NCI-H146 (cell line): ENCODE results near the gene LSP1.

Experiments used
- DNase-seq: peaks from one replicate; lab custom pipeline; 2025; lab: John Stamatoyannopoulos, UW

Gene LSP1

DNA sequence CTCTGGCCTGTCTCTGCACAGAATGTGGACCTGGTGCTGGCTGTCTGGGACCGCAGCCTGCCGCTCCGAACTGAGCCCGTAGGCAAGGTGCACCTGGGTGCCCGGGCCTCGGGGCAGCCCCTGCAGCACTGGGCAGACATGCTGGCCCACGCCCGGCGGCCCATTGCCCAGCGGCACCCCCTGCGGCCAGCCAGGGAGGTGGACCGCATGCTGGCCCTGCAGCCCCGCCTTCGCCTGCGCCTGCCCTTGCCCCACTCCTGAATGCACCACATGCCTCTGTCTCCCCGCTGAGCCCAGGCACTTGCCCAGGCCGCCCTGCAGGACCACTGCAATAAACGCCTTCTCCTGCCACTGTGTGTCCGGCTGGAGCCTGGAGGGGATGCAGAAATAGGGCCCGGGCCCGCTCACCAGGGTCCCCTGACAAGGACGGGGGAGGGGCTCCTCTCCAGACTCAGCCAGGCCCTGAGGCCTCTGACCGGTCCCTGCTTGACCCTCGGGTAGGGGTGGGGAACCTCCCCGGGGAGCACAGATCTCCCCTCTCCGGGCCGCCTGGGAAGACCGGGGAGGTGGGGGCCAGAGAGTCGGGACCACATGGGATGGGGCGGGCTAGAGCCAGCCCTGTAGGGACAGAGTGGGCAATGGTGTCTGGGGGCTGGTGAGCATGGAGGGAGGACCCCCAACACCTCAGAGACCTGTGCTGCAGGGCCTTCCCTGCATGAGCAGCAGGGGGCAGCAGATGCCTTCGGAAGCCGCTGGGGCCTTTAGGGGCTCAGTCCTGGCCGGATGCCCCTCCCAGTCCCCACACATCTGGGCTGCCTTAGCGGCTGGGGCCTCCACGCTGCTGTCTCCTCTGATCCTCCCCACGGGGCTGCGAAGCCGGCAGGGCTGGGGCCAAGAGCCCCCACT is 15.5 kb upstream of the LSP1 start:
- DNase-seq: no peak

DNA sequence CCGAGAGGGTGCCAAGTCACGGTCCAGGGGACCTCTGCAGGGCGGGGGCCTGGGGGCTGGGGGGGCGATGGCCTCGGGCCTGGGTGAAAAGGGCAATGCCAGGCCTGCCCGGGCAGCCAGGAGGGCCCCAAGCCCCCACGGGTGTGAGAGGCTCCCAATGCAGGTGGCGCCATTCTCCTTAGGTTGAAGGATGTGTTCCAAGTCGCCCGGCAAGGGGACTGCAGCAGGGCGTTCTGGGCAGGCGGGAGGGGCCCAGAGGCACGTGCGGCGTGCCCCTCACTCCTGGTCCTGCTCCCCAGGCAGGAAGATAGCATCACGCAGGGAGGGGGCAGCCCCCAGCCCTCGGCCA is 14.8 kb upstream of the LSP1 start:
- DNase-seq: no peak

DNA sequence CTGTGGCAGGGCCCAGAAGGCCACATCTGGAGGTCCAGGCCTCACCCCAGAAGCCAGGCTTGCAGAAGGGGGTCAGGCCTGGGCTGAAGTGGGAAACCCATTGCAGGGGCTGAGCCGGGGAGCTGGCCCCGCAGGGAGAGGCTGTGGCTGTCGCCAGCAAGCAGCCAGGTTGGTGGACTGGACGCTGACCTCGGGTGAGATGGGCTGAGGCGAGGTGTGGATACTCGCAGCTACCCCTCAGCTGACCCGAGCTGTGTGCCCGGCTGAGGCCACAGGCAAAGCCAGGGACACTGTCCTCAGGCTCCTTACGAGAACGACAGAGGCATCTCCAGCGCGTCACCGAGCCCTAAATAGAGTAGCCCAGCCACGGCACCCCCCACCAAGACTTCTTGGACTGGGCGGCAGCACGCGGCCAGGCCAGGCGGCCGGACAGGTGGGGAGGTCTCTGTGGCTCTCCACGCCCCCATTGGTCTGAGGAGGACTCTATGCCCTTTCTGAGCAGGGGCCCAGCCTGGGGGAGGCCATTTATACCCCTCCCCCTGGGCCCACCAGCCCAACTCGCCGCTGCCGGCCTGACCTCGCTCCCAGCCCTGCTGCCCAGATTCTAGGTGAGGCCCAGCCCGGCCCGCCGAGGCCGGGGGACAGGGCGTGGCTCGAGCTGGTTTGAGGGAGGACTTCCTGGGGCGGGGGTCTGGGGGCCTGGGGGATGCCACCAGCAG is 14.3 kb upstream of the LSP1 start, which contains the start of gene TNNI2:
TNNI2 (plus strand) TSS at position 556 of the 719 bp plus-strand sequence. CDS start 716 bp downstream, outside the sequence.
- no peak for DNase-seq

DNA sequence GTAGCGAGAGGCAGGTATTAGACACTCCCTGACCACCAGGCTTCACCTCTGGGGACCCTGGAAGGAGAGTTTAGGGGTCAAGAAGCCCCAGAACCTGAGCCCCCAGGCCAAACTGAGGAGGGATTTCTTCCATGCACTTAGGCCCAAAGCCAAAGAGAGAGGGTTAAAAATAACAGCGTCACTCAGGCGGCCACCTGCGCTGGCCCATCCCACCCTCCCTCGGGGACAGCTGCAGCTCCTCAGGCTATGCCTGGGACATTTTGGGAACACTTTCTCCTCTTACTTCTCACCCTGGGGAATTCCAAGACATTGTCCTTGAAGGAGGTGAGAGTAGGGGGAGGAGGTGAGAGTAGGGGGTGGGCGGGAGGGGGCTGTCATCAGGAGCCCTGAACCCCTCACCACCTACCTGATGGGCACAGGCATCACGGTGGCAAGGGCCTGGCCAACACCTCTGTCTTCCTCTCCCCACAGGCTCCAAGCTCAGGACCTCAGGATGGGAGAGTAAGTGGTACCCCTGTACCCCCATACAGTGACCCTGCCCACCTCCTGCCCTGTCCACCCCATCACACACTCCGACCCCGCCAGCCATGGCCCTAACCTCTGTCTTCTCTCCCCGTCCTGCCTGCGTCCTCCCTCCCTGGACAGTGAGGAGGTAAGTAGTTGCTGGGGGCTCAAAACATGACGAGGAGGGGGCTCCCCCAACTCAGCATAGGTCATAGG is 13.5 kb upstream of the LSP1 start:
- no peak for DNase-seq

DNA sequence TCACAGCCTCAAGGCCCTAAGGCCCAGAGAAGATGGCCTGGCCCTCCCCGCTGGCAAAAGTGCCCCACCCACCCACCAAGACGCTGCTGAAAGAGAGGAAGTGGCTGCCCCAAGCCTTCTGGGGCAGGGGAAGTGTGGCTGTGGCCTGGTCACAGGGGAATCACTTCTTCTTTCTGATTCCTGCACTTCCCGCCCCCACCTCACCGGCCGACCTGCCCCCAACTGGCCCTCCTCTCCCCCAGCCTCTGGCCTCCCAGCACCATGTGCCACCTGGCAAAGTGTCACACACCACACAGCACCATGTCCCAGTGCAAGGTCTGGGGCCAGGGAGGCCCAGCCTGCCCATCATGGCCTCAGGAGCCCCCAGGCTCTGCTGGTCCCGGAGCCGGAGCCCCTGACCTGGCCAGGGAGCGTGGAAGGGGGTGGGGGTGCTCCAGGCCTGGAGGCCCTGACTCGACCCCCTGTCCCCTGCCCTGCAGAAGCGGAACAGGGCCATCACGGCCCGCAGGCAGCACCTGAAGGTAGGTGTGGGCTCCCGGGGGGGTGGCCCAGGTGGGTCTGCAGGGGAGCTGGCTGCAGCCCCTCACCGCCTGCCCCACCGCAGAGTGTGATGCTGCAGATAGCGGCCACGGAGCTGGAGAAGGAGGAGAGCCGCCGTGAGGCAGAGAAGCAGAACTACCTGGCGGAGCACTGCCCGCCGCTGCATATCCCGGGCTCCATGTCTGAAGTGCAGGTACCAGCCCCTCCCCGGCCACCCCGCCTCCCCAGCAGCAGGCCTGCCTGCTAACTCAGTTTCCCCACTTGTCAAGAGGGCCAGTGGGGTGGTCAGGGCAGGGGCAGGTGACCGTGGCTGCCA is 12.7 kb upstream of the LSP1 start:
- DNase-seq: no peak

DNA sequence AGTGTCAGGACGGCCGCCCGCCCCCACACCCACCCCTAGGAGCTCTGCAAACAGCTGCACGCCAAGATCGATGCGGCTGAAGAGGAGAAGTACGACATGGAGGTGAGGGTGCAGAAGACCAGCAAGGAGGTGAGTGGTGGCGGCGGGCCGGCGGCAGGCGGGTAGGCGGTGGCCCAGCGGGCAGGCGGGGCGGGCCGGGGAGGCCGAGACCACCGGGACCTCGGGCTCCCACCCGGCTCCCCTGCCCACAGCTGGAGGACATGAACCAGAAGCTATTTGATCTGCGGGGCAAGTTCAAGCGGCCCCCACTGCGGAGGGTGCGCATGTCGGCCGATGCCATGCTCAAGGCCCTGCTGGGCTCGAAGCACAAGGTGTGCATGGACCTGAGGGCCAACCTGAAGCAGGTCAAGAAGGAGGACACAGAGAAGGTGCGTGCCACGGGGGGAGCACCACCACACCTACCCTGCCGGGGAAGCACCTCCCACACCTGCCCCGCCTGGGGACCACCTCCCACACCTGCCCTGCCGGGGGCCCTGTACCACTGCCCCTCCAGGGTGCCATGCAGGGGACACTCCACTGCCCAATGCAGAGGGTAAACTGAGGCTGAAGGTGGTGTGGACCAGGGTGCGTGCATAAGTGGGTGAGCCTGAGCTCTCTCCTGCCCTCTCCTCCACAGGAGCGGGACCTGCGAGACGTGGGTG is 12.0 kb upstream of the LSP1 start:
- DNase-seq: no peak

DNA sequence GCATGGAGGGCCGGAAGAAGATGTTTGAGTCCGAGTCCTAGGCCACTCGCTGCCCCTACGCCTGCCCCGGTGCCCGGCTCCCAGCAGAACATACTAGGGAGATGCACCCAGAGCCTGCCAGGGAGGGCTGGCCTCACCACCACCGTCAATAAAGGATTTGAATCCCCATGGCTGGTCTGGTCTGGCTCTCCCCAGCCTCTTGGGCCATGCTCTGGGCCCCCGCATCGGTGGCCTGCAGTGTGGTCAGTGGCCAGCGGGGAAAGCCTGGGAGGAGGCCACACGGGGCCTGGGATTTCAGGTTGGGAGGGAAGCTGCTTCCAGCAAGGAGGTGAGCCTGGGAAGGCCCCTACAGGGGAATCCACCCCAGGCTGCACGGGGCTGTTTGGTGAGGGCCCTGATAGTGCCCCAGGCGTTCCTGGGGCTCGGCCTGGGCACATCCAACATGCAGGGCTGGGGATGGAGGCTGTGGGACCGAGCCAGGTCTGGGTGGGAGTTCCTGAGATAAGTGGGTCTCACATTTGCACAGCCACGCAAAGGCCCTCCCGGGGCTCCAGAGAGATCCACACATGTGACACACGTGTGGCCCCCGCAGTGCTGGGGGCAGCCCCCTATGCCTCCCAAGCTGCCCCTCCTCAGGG is 11.3 kb upstream of the LSP1 start:
- DNase-seq: no peak

DNA sequence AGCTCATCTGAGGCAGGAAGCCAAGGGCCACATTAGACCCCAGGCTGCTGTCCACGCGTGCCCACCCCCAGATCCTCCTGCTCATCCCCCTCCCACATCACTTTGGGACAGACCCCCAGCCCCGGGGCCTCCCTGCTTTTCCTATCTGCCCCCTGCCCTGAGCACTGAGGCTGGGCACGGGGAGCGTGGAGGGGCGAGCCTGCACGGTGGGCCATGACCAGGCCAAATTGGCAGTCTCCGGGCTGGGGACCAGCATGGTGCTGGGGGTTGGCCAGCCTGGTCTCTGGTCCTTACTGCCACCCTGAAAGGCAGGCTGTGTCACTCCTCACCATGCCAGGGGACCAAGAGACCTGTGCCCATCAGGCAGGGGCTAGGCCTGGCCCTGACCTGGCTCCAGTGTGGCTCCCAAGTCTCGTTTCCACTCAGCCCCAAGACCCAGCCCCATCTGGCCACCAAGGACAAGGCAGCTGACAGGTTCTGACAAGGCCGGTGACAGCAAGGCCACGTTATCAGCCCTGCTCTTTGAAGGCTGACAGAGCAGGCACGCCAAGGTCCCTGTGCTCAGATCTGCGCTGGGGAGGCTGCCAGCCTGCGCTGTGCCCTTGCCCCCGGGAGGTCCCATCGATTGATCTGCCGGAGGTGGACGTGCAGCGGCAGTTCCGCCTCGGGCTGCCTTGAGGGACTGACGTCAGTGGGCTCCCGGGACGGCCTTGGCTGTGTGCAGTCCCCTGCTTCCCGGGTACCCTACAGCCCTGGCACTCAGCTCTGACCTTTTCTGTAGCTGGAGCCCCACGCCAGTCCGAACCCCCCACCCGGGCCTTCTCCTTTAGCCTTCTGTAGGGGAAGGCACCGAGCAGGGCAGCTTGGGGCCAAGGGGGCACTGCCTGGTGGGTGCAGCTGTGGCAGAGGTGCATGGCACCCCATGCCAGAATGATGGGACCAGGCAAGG is 10.5 kb upstream of the LSP1 start:
- peak; percentile 37 for DNase-seq

DNA sequence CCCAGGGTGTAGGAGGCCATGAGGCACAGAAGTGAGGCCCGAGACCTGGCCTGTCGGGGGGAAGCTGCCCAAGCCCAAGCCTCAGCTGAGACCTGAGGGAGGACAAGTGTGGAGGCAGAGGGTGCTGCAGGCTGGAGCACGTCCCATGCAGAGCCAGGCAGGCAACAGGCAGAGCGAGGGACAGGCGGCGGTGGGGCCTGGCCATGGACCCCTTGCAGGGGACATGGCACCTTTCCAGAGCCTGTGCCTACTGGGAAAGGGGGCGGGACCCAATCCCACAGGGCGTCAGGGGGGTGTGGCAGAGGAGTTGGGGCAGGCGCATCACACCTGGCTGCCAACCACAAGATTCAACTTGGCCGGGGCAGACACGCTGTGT is 9.8 kb upstream of the LSP1 start:
- DNase-seq: no peak

DNA sequence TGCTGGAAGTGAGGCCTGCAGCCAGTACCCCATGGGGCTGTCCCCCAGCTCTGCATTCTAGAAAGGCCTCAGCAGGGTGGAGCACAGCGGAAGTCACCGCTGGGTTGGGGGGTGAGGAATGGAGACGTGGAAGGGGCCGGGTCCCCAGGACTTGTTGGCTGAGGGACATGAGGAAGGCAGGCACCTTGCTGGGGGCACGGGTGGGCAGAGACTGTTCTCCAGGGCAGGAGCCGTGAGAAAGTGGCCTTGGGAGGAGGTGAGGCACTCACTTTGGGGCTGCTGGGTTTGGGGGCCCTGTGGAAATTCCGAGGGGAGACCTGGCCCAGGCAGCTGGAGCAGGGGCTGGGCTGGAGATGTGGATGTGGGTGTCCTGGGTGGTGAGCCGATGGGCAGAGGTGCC is 9.1 kb upstream of the LSP1 start:
- DNase-seq: no peak

DNA sequence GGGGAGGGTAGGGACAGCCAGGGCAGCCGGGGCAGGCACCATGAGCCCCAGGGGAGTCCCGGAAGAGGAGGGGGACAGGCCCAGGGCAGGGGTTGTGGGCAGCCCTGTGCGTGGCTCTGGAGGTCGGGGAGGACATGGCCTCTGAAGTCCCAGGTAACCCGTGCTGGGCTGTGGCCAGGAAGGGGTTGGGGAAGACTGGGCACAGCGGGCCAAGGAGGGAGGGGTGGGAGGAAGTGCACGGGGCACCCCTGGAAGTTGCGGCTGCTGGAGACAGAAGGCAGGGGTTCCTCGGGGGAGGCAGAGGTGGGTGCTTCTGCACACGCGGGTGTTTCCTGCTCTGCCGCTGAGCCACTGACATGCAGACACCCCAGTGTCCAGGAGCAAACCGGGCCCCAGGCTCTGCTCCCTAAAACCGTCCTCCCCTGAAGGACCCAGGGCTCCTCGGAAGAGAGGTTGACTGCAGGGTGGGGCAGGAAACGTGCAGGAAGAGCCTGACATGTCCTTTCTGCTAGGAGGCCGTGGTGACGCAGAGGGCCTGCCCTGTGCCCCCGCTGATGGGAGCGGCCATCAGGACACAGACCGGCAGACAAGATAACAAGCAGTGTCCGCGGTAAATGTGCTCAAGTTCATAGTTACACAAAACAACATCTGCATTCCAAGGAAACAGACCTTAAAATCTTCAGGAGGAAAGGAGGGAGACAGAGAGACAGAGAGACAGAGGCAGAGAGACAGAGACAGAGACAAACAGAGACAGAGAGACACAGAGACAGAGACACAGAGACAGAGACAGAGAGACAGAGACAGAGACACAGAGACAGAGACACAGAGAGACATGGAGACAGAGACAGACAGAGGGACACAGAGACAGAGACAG is 8.4 kb upstream of the LSP1 start:
- DNase-seq: no peak

DNA sequence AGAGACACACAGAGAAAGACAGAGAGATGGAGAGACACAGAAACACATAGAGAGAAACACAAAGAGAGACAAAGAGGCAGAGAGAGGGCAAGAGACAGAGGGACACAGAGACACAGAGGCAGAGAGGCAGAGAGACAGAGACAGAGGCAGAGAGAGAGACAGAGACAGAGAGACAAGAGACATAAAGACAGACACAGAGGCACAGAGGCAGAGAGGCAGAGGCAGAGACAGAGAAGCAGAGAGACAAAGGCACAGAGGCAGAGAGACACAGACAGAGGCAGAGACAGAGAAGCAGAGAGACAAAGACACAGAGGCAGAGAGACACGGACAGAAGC is 7.8 kb upstream of the LSP1 start:
- no peak for DNase-seq

DNA sequence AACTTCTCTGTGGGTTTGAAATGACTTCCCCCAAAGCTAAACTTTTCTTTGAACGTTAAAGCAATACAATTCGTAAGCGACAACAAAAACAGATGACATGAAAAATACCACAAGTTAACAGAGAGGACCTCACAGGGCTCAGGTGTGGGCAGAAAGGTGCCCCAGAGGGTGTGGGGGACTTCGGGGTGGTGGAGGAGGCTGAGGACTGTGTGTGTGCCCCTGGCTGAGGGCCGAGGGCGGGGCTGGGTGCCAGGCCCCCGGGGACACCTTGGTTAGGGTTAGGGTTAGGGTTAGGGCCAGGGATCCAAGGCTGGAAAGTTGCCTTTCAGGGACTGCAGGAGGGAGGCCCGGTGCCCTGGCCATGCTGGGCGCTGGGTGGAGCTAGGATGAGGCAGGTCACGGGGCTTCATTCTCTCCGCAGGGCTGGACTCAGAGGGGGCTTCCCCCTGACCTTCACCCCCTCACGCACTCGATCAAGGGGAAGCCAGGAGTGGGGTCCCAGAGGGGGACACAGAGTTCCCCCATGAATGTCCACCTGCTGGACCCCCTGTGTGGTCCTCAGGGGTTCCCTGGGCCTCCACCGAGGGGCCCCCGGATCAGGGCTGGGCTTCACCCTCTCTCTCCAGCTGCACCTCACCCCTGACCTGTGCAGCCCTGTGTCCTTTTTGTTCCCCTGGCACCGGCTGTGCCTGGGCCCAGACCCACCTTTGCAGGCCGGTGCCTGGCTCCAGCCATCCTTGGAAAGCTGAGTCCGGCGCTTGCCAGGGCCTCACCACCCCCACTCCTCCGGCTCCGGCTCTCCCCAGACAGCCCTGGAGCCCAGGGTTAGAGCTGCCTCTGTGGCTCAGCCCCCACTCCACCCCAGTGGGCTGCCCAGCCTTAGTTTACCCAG is 7.1 kb upstream of the LSP1 start:
- DNase-seq: no peak

DNA sequence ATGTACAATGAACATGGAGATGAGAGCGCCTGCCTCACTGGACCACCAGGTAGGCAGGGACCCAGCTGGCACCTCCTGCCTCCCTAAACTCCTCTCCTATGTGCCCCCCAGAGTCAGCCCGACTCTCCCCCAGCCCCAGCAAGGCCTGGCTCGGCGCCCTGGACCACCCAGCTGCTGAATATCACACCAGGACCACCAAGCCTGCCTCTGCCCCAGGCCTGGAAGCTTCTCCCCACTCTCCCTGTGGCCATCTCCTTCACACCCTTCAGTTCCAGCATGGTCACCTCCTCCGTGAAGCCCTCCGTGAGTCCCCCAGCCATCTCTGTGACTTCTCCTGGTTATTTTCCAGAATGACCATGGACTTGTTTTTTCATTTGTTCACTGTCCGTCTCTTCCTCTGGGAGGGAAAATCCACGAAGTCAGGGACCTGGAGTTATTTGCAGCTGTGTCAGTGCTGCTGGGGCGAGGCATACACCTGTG is 6.4 kb upstream of the LSP1 start:
- no peak for DNase-seq

DNA sequence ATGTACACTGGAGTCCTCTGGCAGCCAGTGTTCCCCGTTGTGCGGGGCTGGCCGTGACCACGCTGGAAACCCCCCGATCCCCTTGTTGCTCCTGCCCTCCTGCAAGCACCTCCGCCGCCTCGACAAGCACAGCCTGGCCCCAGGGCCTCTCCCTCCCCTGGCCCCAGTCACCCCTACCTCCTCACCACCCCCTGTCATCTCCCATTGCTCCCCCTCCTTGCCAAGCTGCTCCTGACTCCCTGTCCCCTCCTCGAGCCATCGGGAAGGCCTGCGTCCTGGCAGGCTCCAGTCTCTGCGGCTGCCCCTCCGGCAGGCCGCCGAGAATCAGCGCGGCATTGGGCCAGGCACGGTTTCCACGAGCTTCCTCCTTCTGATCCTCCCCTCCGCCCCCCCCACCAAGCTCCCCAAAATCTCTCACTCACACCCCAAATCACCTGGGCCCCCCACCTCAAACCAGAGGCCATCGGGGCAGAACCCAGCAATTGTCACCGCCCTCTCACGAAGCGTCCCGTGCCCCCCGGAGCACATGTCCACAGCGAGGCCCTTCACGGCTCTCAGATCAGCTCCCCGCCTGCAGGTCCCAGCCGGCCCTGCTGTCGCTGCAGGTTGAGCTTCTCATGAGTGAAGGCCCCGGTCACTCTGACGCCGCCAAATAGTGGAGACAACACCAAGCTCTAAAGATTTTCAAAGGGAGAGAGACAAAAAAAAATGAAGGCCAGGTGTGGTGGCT is 5.7 kb upstream of the LSP1 start:
- DNase-seq: no peak

DNA sequence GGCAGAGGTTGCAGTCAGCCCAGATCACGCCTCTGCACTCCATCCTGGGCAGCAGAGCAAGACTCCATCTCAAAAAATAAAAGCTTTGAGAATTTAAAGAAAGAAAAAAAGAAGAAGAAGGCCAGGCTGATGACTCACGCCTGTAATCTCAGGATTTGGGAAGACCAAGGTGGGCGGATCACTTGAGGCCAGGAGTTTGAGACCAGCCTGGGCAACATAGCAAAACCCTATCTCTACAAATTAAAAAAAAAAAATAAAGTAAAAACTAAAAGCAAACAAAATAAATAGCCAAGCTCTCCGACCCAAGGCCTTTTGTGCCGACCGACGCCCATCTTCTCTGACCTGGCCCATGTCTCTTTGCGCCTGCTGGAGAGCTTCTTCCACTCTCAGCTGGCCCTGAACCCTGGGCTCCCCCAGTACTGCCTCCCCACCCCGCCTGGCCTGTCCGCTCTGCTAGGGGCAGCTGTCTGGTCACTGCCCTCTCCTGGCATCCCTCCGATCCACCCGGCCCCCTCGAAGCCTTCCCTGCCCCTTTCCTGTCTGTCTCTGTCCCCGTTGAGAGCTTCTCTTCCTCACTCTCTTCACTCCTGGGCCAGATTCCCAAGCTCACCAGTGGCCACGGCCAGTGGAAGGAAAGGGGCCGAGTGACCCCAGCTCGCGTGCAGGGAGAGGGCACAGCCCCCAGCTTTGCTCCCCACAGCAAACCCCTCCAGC is 4.8 kb upstream of the LSP1 start:
- no peak for DNase-seq
